Left renal cortex interstitium (tissue), 4 donors: ENCODE data around the gene HEG1. TPM values are rescaled to one million over a fixed set of nuclear protein-coding genes. Genes with fewer than 3 reads are reported as not detected.

Source experiments
- DNase-seq, 4 donors: peaks; one replicate each; pipeline ENCODE4 v3.0.0-alpha.2; 2013; ENCODE audit warnings: low read depth in 4 of 4, low spot score in 2 of 4, missing footprints in 1 of 4
- polyA plus RNA-seq, 4 donors: library from polyadenylated mRNA; unstranded; fragments of 120-200 nt; gene quantifications; one replicate each; pipeline ENCODE4 v1.2.1, GENCODE V29; 2013; ENCODE audit not compliant: insufficient read length in 4 of 4

Gene HEG1
- polyA plus RNA-seq, 4 donors: 24.5 to 30.5 (median 29.1) TPM

DNA sequence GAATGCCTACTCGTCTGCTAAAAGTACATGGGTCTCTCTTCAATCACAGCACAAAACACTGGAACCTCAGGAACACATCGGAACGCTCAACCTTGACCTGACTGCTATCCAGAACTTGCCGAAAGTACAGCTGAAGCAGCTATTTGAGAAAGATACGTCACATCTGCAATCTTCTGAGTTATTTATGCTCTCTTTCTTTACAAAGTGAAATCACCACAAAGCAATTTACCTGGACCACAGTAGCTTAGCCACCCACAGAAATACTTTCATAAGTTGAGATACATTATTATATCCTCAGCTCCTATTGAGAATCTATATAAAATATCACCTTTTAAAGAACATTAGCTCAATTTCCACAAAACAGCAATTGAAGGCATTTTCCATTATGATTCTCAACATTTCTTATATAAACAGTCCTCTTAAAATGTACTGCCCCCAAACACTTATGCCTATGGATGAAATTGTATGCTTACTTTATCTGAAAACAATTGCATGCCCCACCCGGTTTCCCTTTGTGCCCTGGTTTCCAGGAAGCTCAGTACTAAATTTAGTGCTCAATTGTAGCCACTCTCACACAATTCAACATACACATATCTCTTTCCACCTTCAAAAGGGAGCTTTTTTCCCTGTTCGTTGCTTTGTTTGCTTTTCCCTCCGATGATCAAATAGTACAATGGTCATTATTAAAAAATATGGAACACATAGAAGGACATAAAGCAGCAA lies 31.8 kb downstream of the HEG1 start:
- DNase-seq: no peak

GRCh38 chr3:125022206-125022605 lies 33.6 kb downstream of the HEG1 start:
- DNase-seq: no peak

- no peak for DNase-seq
Observed at GRCh38 chr3:125019271-125019670, 36.5 kb downstream of the HEG1 start.

- DNase-seq: no peak
Observed at GRCh38 chr3:125017406-125017805, 38.4 kb downstream of the HEG1 start.

DNA sequence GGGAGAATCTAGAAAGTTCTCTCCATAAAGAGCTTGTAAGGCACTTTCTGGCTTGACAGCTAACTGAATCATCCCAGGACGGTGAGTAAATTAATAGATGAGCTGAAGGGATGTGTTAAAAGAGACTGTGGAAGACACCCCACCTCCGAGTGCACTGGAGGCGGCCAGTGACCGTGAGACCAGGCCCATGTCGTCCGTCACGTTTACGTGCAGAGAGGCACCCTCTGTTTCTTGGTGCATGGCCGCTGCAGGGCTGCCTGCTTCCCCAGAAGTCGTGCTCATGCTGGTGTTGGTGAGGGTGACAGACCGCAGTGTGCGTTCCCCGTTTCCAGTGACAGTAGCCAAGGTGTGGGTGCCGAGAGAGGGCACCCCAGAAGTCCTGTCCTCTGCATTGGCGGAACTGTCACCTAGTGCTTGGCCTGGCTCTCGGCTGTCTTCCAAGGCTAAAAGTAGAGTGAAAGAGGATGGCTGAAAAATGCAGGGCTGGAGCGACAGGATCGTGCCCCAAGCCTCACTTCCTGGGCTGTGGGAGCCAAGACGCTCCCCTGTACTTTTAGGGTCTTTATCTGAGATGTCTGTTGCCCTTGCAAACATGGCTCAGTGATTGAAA lies 41.1 kb downstream of the HEG1 start:
- no peak for DNase-seq

GRCh38 chr3:125013095-125013494 lies 42.7 kb downstream of the HEG1 start:
- no peak for DNase-seq

GRCh38 chr3:125011941-125012340 lies 43.9 kb downstream of the HEG1 start:
- no peak for DNase-seq

DNA sequence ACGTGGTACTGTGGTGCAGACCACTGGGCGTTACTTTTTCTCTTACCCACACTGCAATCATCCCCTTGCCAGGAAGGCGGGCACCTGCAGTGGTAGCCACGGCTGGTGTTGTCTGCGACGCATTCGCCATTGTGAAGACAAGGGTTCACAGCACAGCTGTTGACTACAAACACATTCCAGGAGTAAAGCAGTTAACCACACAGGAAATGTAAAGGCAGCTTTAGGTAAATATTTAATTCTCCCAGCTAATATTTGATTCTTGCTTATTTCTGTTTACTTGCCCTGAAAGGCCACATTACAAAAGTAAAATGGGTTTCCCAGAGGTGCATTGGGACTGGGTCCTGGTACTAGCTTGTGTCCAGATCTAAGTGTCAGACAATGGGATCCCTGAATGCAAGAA lies 45.4 kb downstream of the HEG1 start:
- DNase-seq: no peak

DNA sequence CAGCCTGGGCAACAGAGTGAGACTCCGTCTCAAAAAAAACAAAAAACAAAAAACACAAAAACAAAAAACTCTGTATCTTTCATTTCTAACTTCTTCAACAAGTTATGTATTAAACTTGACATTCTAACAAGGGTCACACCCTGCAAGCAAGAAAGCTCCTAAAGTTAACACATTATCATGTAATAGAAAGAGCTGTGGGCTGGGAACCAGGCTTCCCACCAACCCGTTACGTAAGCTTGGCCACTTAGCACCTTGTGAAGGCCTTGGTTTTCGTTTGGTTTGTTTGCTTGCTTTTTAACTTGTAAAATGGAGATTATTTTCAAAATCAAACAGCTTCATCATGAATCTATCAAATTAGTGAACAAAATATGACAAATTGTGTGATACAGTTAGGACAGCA lies 47.0 kb downstream of the HEG1 start:
- DNase-seq: no peak

GRCh38 chr3:125006291-125006731 lies 49.5 kb downstream of the HEG1 start:
- DNase-seq: peak in 1 of 4 donors; percentile 37

- DNase-seq: no peak
Observed at GRCh38 chr3:125005676-125006075, 50.1 kb downstream of the HEG1 start.

DNA sequence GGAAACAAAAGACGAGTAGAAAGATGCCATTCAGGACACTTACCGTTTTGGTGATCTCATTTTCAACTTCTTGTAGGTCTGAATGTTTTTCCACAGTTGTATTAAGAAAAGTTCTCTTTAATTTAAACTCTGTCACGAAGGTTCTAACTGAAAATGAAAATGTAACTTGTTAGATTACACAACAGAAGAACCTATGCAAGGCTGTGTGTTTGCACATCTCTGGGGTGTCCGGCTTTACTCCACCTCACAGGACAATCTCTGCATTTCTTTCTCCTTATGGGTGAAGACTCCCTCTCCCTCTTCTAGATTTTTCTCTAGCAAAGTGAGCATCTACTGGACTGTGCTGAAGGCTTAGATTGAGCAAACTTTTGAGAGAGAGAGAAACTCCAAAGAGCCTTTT lies 50.6 kb downstream of the HEG1 start:
- no peak for DNase-seq

- no peak for DNase-seq
Observed at GRCh38 chr3:125003859-125004595, 51.8 kb downstream of the HEG1 start.

DNA sequence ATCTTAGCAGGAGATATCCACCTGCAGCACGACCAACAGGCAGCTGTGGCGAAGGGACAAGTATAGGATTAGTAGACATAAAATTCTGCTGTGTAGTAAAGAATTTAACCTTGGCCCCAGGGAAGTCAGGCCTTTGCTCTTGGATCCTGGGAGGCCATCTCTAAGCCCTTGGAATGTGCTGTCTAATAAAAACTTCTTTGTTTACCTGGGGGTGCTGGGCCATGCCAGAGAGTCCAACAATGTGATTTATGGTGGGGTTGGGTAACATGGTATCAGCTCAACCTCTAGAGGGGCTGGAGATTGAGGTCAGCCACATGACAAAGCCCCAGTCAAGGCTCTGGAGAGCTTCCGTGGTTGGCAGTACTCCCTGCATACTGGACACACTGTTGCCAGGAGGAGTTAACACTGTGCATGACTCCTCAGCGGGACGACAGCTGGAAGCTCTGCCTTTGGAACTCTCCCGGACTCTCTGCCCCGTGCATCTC lies 52.4 kb downstream of the HEG1 start:
- DNase-seq: peak in 1 of 4 donors; percentile 21

DNA sequence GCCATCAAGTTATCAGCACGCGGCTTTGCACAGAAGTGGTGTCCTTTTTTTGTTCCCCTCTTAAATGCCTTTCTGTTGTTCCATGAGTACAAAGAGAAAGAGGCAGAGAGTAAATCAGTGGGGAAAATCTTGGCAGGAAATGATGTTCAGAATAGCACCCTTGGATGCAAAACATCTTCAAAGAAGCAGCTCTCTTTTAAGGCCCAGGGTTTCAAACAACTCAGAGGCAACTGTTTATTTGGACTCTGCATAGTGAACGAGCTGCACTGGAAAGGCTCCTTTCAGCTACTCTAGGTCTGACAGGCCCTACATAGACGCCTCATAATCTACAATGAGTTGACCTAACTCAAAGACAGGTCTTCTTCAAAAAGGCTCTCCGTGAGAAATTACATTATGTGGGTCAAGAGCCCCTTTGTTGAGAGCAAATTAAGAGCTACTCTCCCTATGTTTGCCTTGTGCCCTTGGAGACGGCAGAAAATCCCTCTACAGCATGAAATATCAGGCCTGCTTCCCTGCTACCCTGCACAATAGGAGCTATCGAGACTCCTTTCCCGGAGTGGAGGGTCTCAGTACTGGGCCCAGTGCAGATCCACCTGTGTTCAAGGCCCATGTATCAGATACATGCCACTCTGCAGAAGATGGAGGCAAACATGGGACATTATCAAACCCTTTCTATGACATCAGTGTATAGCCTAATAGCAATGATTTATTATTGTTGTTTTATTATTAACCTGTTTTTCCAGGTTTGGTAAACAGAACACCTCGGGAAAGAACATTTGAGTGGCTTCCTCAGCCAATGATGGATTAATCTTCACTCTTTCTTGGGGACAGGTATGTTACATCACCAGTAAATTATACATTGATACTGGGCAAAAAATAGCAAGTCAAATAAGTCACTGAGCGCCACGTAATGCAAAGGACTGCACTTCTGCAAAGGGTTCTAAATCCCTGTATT lies 53.1 kb downstream of the HEG1 start:
- no peak for DNase-seq

DNA sequence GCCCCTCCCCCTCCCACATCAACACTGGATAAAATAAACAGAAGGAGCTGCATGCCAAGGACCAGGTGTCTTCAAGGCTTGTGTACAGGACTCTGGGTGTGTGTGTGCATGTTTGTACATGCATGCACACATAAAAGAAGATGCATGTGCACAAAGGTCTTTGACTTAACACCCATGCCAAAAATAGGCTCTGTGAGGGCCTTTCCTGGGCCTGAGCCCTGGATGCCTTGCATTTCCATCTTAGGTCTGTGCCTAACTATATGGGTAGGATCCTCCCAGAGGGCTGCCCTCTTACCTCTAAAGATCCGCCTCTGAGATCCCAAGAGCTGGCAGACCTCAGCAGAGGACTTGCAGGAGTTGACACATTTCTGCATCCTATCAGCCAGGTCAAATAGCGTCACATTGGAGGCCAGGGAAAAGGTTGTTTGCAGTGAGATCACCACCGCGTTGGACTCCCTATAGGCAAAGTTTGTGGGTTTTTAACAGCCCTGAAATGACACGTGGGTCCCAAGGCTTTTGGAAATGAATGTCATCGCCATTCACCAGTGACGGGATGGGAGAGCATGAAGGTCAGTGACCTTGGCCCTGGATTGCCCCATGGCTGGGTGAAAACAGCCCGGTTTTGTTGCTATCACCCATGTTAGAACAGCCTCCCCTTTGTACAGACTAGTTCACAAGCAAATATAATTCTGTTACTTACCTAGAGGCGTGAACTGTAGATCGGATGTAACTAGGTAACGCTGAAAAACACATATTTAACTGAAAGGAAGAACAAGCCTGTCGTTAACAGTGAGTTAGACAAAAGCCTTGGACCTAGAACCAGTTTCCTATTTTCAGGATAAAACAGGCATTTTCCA lies 54.0 kb downstream of the HEG1 start:
- no peak for DNase-seq

GRCh38 chr3:125000661-125001060 lies 55.1 kb downstream of the HEG1 start:
- no peak for DNase-seq

DNA sequence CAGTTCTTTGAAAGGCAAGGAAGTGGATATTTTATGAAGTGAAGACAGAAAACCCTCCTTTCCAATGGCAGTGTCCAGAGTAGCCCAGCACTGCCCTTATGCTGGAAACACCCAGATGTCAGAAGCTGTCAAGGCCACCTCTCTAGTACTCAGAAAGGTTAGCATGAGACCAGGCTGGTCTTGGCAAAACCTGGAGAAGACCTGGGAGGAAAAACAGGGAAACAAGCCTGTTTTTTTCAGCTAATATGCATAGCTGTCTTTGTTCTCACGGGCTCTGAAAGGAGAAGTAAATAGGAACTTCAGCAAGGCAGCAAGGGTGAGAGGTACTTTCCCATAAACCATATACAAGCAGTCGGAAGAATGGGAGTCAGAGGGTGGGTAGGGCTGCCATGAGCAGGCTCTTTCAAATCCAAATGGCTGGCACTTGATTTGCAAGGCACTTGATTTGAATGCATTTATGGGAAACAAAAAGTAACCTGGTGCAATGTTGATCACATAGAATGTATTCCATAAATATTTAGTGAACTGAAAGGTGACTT lies 55.8 kb downstream of the HEG1 start:
- DNase-seq: no peak

DNA sequence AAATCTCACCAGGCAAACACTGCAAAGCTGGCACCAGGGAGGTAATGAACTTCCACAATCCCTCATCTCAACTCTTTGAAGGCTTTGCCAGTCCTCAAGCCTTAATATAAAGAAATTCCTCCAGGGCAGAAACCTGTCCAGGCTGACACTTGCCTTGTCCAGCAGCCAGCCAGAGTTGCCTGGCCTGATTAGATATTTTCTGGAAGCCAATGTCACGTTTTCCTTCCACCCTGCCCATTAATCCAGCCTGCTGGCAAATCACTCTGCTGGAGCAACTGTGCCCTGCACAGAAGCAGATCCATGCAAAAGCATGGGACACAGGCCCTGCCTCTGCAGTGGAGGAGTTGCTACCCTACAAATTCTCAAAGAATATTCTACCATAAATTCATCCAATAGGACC lies 56.5 kb downstream of the HEG1 start:
- DNase-seq: no peak
